IMR-90 (cell line): Measurements from ENCODE around the gene PIGU. TPM values are rescaled to one million over a fixed set of nuclear protein-coding genes. Genes with fewer than 3 reads are reported as not detected.

Source experiments
- ATAC-seq: fragments of 200-7000 bp; cut with Tn5 transposase; 2 replicates; pipeline ENCODE4 v1.9.1; 2020; ENCODE audit warnings: low read depth, mild to moderate bottlenecking, moderate library complexity
- BruUV-seq: library from RNA; stranded (reverse); fragments of 400-500 nt; replicated peaks from 2 replicates; lab custom pipeline; 2021; lab: Mats Ljungman, UMichigan
- CTCF ChIA-PET: fragments of 300-600 bp; formaldehyde crosslinking; extraction: SDS; loops from one replicate; lab custom pipeline; 2021; ENCODE audit warnings: antibody characterized with exemption; lab: Yijun Ruan, JAX
- POLR2A ChIA-PET: fragments of 300-600 bp; sonication (Branson Sonifier 250); formaldehyde crosslinking; loops from one replicate; lab custom pipeline; 2022; ENCODE audit warnings: antibody characterized with exemption; ENCODE audit not compliant: unreplicated experiment; lab: Charles Lee
- DNase-seq: peaks from one replicate; pipeline ENCODE4 v3.0.0; 2013
- H2AFZ ChIP-seq: replicated peaks from 2 replicates; pipeline ENCODE3; 2013; ENCODE audit warnings: low read length, mild to moderate bottlenecking; ENCODE audit not compliant: poor library complexity
- H2AK5ac ChIP-seq: 2 replicates; pipeline ENCODE4 v1.6.1; 2013; ENCODE audit warnings: low read depth, low read length, inconsistent platforms
- H2AK9ac ChIP-seq: replicated peaks from 2 replicates; pipeline ENCODE3; 2013; ENCODE audit warnings: mild to moderate bottlenecking, low read depth, low read length, moderate library complexity; ENCODE audit not compliant: poor library complexity
- H2BK120ac ChIP-seq: 2 replicates; pipeline ENCODE4 v1.6.1; 2013; ENCODE audit warnings: low read depth, low read length, inconsistent platforms
- H2BK15ac ChIP-seq: 3 replicates; pipeline ENCODE4 v1.6.1; 2013; ENCODE audit warnings: low read depth, low read length, inconsistent platforms
- H2BK20ac ChIP-seq: 2 replicates; pipeline ENCODE4 v1.6.1; 2013; ENCODE audit warnings: low read depth, mild to moderate bottlenecking, inconsistent platforms, low read length, moderate library complexity
- H2BK5ac ChIP-seq: 2 replicates; pipeline ENCODE4 v1.6.1; 2013; ENCODE audit warnings: mild to moderate bottlenecking, low read depth, low read length, inconsistent platforms; ENCODE audit not compliant: poor library complexity, severe bottlenecking
- H3K14ac ChIP-seq: replicated peaks from 2 replicates; pipeline ENCODE4 v1.6.1; 2013; ENCODE audit warnings: low read depth, low read length, inconsistent platforms
- H3K18ac ChIP-seq: 2 replicates; pipeline ENCODE4 v1.6.1; 2013; ENCODE audit warnings: low read depth, low read length, control low read depth
- H3K23ac ChIP-seq: 2 replicates; pipeline ENCODE4 v1.6.1; 2013; ENCODE audit warnings: low read depth, low read length, inconsistent platforms
- H3K27ac ChIP-seq: 2 replicates; pipeline ENCODE4 v1.5.1; 2013; ENCODE audit warnings: mild to moderate bottlenecking, control low read depth, low read length; ENCODE audit not compliant: insufficient read depth
- H3K27me3 ChIP-seq: 2 replicates; pipeline ENCODE4 v1.6.1; 2013; ENCODE audit warnings: low read length; ENCODE audit not compliant: control insufficient read depth, insufficient read depth
- H3K36me3 ChIP-seq: 2 replicates; pipeline ENCODE4 v1.6.1; 2013; ENCODE audit warnings: low read length, mixed read lengths; ENCODE audit not compliant: control insufficient read depth, insufficient read depth
- H3K4ac ChIP-seq: 2 replicates; pipeline ENCODE4 v1.6.1; 2013; ENCODE audit warnings: low read depth, low read length, inconsistent platforms
- H3K4me1 ChIP-seq: 2 replicates; pipeline ENCODE4 v1.6.1; 2013; ENCODE audit warnings: low read length, mixed read lengths; ENCODE audit not compliant: control insufficient read depth, insufficient read depth
- H3K4me2 ChIP-seq: 2 replicates; pipeline ENCODE4 v1.6.1; 2013; ENCODE audit warnings: low read depth, mild to moderate bottlenecking, control low read depth, low read length, moderate library complexity
- H3K4me3 ChIP-seq: 2 replicates; pipeline ENCODE4 v1.5.1; 2013; ENCODE audit warnings: low read depth, mild to moderate bottlenecking, control low read depth, low read length, moderate library complexity; ENCODE audit not compliant: insufficient read depth
- H3K56ac ChIP-seq: 2 replicates; pipeline ENCODE4 v1.6.1; 2013; ENCODE audit warnings: low read length, inconsistent platforms; ENCODE audit not compliant: insufficient read depth; ENCODE audit errors: extremely low read depth
- H3K79me1 ChIP-seq, 2 experiments: 2 replicates each; pipeline ENCODE4 v1.6.1; 2013; ENCODE audit warnings: low read length in 2 of 2, inconsistent platforms in 1 of 2, low read depth in 1 of 2
- H3K9ac ChIP-seq: 2 replicates; pipeline ENCODE4 v1.6.1; 2013; ENCODE audit warnings: low read depth, low read length, control low read depth
- H3K9me1 ChIP-seq: 2 replicates; pipeline ENCODE4 v1.6.1; 2013; ENCODE audit warnings: low read length, inconsistent platforms; ENCODE audit not compliant: insufficient read depth
- H3K9me3 ChIP-seq: 2 replicates; pipeline ENCODE4 v1.6.1; 2013; ENCODE audit warnings: low read length; ENCODE audit not compliant: control insufficient read depth, insufficient read depth
- H4K20me1 ChIP-seq: 2 replicates; pipeline ENCODE4 v1.6.1; 2013; ENCODE audit warnings: low read length, inconsistent platforms; ENCODE audit not compliant: insufficient read depth
- H4K5ac ChIP-seq: 2 replicates; pipeline ENCODE4 v1.6.1; 2013; ENCODE audit warnings: mild to moderate bottlenecking, low read depth, low read length, control low read depth
- H4K8ac ChIP-seq, 2 experiments: 2 replicates each; pipeline ENCODE4 v1.6.1; 2013; ENCODE audit warnings: low read depth in 2 of 2, low read length in 2 of 2, control low read depth in 1 of 2, inconsistent platforms in 1 of 2
- H4K91ac ChIP-seq: 2 replicates; pipeline ENCODE4 v1.6.1; 2013; ENCODE audit warnings: low read depth, low read length, inconsistent platforms; ENCODE audit not compliant: insufficient read depth
- CHD1 ChIP-seq: IDR thresholded peaks from 2 replicates; pipeline ENCODE4 v1.6.1; 2012; ENCODE audit warnings: low read depth, low read length, improper control_type of control experiment
- MXI1 ChIP-seq: IDR thresholded peaks from 2 replicates; pipeline ENCODE4 v1.6.1; 2012; ENCODE audit warnings: low read depth, mild to moderate bottlenecking, low read length, moderate library complexity, borderline replicate concordance
- NFE2L2 ChIP-seq: fragments of 150-350 bp; IDR thresholded peaks from 2 replicates; pipeline ENCODE4 v1.6.1; 2016; ENCODE audit warnings: low read depth, mild to moderate bottlenecking, low read length
- RCOR1 ChIP-seq: IDR thresholded peaks from 2 replicates; pipeline ENCODE4 v1.6.1; 2012; ENCODE audit warnings: mild to moderate bottlenecking, low read length, improper control_type of control experiment; ENCODE audit not compliant: insufficient replicate concordance
- RFX5 ChIP-seq: IDR thresholded peaks from 2 replicates; pipeline ENCODE4 v1.8.0; 2012; ENCODE audit warnings: low read depth, mild to moderate bottlenecking, low read length, moderate library complexity
- USF2 ChIP-seq: fragments of 150-350 bp; IDR thresholded peaks from 2 replicates; pipeline ENCODE4 v1.6.1; 2017; ENCODE audit warnings: mild to moderate bottlenecking, antibody characterized with exemption, low read length, low read depth
- WGBS, 2 experiments: methylation state at CpG; one replicate each; pipeline versions ENCODE4 v1.1.5 to v1.1.7; 2013; ENCODE audit warnings: missing lambda C conversion rate in 2 of 2; ENCODE audit not compliant: insufficient read length in 1 of 2; ENCODE audit errors: extremely low coverage in 2 of 2; 5-methylcytosine and 5-hydroxymethylcytosine counted together
- dilution Hi-C: fragments of 300-500 bp; cut with HindIII; formaldehyde crosslinking; loops from one replicate; pipeline ENCODE4 v1.14.3; 2018; ENCODE audit warnings: low sequenced_read_pairs; ENCODE audit not compliant: unreplicated experiment
- in situ Hi-C: fragments of 300-500 bp; cut with MboI; formaldehyde crosslinking; loops from 3 replicates; pipeline ENCODE4 v1.14.3; 2019; ENCODE audit warnings: low sequenced_read_pairs, inconsistent platforms, mixed read lengths
- intact Hi-C: fragments of 100-400 bp; cut with micrococcal nuclease; formaldehyde crosslinking; loops from 2 replicates; pipeline ENCODE4 v1.10.0; 2022
- polyA plus RNA-seq, 3 experiments: library from polyadenylated mRNA; depleted of rRNA; stranded (reverse); fragments of >200 nt; gene quantifications; 2 replicates each; pipeline ENCODE4 v1.2.3, GENCODE V29; 2012; ENCODE audit warnings: low replicate concordance in 1 of 3
- total RNA-seq: library from RNA; depleted of rRNA; stranded (reverse); fragments of >200 nt; gene quantifications from 2 replicates; pipeline ENCODE4 v1.2.3, GENCODE V29; 2012

PIGU gene
- total and polyA plus RNA-seq, 2 of the 4 experiments (the other 2 are of a cell fraction): 11.1 to 31.1 TPM

- Histone ChIP-seq H4K5ac (no peak overlapping the region), H3K4me2 (no peak overlapping the region), H3K9me1 (peaks cover 14% of the 10 kb centered on the region), H3K56ac (no peak overlapping the region), H2BK120ac (no peak overlapping the region), H4K91ac (no peak overlapping the region), H4K8ac (no peak overlapping the region), H3K4ac (no peak overlapping the region), H3K27me3 (no peaks in the 10 kb centered on the region), H2BK5ac (no peak overlapping the region), H4K20me1 (no peaks in the 10 kb centered on the region), H3K23ac (no peak overlapping the region), H3K4me1 (peaks cover 9% of the 10 kb centered on the region), H3K4me3 (no peak overlapping the region), H3K27ac (no peak overlapping the region), H3K9ac (no peak overlapping the region), H2AK9ac (no peak overlapping the region), H3K36me3 (0 out of 2 replicates have a peak, but pooled peaks cover 1% of the 10 kb centered on the region), H2AFZ (no peak overlapping the region), H3K79me1 (no peaks in the 10 kb centered on the region; a peak in 1 of 4 replicates), H2AK5ac (no peak overlapping the region), H3K14ac (no peak overlapping the region), H2BK15ac (no peak overlapping the region), H2BK20ac (no peak overlapping the region), H3K9me3 (no peaks in the 10 kb centered on the region), H3K18ac (no peak overlapping the region)
- WGBS, 2 experiments: 100% methylated on average over 3 of the region's 4 CpGs; no CpG with 5 or more reads in 1 of the 2 experiments
- no TSS peak for BruUV-seq
- dilution Hi-C loops (no loop called here), intact Hi-C loops (loop anchor here (10.0 kb wide), 1 partner anchor 389 kb away; no protein-coding TSS in a partner anchor), in situ Hi-C loops (no loop called here)
- POLR2A ChIA-PET: no interaction called here
- CTCF ChIA-PET: no interaction called here
- DNase-seq: no peak
- ATAC-seq: no peak
- TF ChIP-seq CHD1: no peak
- no peak for TF ChIP-seq RCOR1
- no peak for TF ChIP-seq NFE2L2
- no peak for TF ChIP-seq RFX5
- no peak for TF ChIP-seq MXI1
- no peak for TF ChIP-seq USF2
These were observed 101.1 kb downstream of the PIGU start for GRCh38 chr20:34575756-34576155.
